Memory B cell (primary cell): ENCODE data around the gene SLC12A5.
"Not testable (repeated sequence)": the region's sequence is repeated elsewhere in the genome, so short reads cannot be mapped to it uniquely, and the experiment has no call there.

ENCODE experiments used
- ATAC-seq: fragments of 150-1000 bp; cut with Tn5 transposase; 2 replicates; pipeline ENCODE4 v1.10.0; 2021; ENCODE audit warnings: low read depth, mild to moderate bottlenecking, moderate library complexity
- DNase-seq, 2 donors: peaks; one replicate each; pipeline ENCODE4 v3.0.0; 2022; ENCODE audit warnings: low spot score in 2 of 2
- H3K27ac Mint-ChIP-seq: one replicate; pipeline ENCODE4 v1.8.0; 2022; ENCODE audit warnings: mild to moderate bottlenecking, moderate library complexity, mixed read lengths
- H3K27me3 Mint-ChIP-seq: one replicate; pipeline ENCODE4 v1.8.0; 2022; ENCODE audit warnings: mixed read lengths
- H3K36me3 Mint-ChIP-seq: one replicate; pipeline ENCODE4 v1.8.0; 2022; ENCODE audit warnings: mild to moderate bottlenecking, mixed read lengths
- H3K4me1 Mint-ChIP-seq: one replicate; pipeline ENCODE4 v1.8.0; 2022; ENCODE audit warnings: mixed read lengths
- H3K4me3 Mint-ChIP-seq: one replicate; pipeline ENCODE4 v1.8.0; 2022; ENCODE audit warnings: mild to moderate bottlenecking, moderate library complexity, mixed read lengths
- H3K9me3 Mint-ChIP-seq: one replicate; pipeline ENCODE4 v1.8.0; 2022; ENCODE audit warnings: mixed read lengths

The SLC12A5 gene

GRCh38 chr20:46028772-46029371 lies at the start of gene SLC12A5:
Gene SLC12A5 (plus strand): TSS chr20:46029215. CDS start chr20:46029345, 130 bp downstream.
- ATAC-seq (no peak), DNase-seq (no peak)
- no peaks in the 10 kb centered on the region for H3K36me3 Mint-ChIP-seq
- H3K4me1 Mint-ChIP-seq = no peaks in the 10 kb centered on the region
- no peak within 1 kb of the TSS for H3K4me3 Mint-ChIP-seq
- H3K27me3 Mint-ChIP-seq = peaks cover 30% of the 10 kb centered on the region
- no peaks in the 10 kb centered on the region for H3K9me3 Mint-ChIP-seq
- no peak within 1 kb of the TSS for H3K27ac Mint-ChIP-seq

DNA sequence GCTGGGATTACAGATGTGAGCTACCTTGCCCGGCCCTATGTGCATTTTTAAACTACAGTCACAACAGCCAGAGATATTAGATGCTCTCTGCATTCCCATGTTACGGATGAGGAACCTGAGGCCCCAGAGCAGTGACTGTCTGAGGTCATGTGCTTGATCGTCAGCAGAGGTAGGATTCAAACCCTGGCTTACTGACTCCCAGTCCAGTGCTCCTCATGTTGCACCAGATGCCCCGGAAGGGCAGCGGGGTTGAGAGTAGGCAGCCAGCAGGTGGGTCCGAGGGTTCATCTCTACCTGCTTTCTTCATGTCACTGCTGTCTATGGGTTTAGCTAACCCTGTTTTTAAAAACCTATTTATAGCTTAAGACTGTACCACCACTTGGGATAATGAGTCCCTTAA lies 47.8 kb upstream of the SLC12A5 start:
- no peaks in the 10 kb centered on the region for H3K9me3 Mint-ChIP-seq
- H3K4me1 Mint-ChIP-seq = no peaks in the 10 kb centered on the region
- no peak overlapping the region for H3K4me3 Mint-ChIP-seq
- peaks cover 3% of the 10 kb centered on the region for H3K27me3 Mint-ChIP-seq
- no peaks in the 10 kb centered on the region for H3K36me3 Mint-ChIP-seq
- DNase-seq (no peak), ATAC-seq (no peak)
- H3K27ac Mint-ChIP-seq = no peak overlapping the region

GRCh38 chr20:45983279-45983743 lies 45.7 kb upstream of the SLC12A5 start:
- Mint-ChIP-seq H3K4me1 (no peaks in the 10 kb centered on the region), H3K4me3 (no peak overlapping the region), H3K27me3 (peaks cover 5% of the 10 kb centered on the region), H3K36me3 (no peaks in the 10 kb centered on the region), H3K27ac (no peak overlapping the region), H3K9me3 (no peaks in the 10 kb centered on the region)
- ATAC-seq (no peak), DNase-seq (no peak)

DNA sequence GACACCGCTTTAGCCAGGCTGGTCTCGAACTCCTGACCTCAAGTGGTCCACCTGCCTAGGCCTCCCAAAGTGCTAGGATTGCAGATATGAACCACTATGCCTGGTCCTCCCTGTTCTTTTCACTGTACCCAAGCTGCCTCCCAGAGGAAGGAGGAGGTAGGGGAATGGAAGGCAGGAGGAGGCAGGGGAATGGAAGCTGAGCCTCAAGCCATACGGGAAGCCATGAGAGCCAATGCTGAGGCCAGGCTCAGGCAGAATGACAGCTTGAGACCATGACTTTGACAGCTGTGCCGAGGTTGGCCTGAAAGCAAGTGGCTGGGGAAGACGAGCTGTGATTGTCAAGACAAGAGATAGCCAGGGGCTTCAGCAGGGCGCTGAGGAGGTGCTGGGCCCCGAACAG lies 43.4 kb upstream of the SLC12A5 start:
- H3K27ac Mint-ChIP-seq = no peak overlapping the region
- no peaks in the 10 kb centered on the region for H3K9me3 Mint-ChIP-seq
- H3K36me3 Mint-ChIP-seq = no peaks in the 10 kb centered on the region
- no peak overlapping the region for H3K4me3 Mint-ChIP-seq
- no peak for DNase-seq
- peaks cover 5% of the 10 kb centered on the region for H3K27me3 Mint-ChIP-seq
- ATAC-seq = no peak
- H3K4me1 Mint-ChIP-seq = no peaks in the 10 kb centered on the region

GRCh38 chr20:45987108-45987780 lies 41.8 kb upstream of the SLC12A5 start:
- peak; percentile 72 to 78 for DNase-seq
- peak; percentile 96 for ATAC-seq

DNA sequence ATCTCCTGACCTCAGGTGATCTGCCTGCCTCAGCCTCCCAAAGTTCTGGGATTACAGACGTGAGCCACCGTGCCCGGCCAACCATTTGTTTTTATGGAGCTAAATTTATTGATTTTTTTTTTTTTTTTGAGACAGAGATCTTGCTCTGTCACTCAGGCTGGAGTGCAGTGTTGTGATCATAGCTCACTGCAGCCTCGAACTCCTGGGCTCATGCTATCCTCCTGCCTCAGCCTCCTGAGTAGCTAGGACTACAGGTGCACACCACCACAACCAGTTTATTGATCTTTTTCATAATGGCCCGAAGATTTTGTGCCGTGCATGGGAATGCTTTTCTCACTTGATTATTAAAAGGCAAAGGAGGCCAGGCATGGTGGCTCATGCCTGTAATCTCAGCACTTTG lies 40.2 kb upstream of the SLC12A5 start:
- H3K27ac Mint-ChIP-seq, H3K27me3 Mint-ChIP-seq, H3K36me3 Mint-ChIP-seq: not testable (repeated sequence)

More at GRCh38 chr20:45987108-45987780, 41.8 kb upstream of the SLC12A5 start:
- Mint-ChIP-seq H3K27ac (no peak overlapping the region), H3K9me3 (no peaks in the 10 kb centered on the region), H3K27me3 (peaks cover 5% of the 10 kb centered on the region), H3K4me1 (peaks cover 4% of the 10 kb centered on the region), H3K36me3 (no peaks in the 10 kb centered on the region), H3K4me3 (no peak overlapping the region)

DNA sequence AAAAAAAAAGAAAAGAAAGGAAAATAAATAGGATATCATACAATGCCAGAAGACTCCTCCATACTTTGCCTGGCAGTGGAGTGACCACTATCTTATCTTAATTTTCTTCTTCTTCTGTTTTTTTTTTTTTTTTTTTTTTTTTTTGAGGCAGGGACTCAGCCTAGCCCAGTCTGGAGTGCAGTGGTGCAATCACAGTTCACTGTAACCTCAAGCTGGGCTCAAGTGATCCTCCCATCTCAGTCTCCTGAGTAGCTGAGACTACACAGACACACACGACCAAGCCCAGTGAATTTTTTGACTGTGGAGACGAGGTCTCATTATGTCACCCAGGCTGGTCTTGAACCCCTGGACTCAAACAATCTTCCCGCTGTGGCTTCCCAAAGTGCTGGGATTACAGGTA lies 37.4 kb upstream of the SLC12A5 start:
- no peak overlapping the region for H3K4me3 Mint-ChIP-seq

More for the DNA sequence above, 40.2 kb upstream of the SLC12A5 start:
- not testable (repeated sequence) for H3K9me3 Mint-ChIP-seq, ATAC-seq, H3K4me3 Mint-ChIP-seq, DNase-seq, H3K4me1 Mint-ChIP-seq

GRCh38 chr20:45993197-45993951 lies 35.6 kb upstream of the SLC12A5 start:
- DNase-seq (no peak), ATAC-seq (no peak)
- peaks cover 13% of the 10 kb centered on the region for H3K27me3 Mint-ChIP-seq
- no peaks in the 10 kb centered on the region for H3K36me3 Mint-ChIP-seq
- H3K27ac Mint-ChIP-seq = no peak overlapping the region
- H3K9me3 Mint-ChIP-seq = no peaks in the 10 kb centered on the region
- no peak overlapping the region for H3K4me3 Mint-ChIP-seq
- peaks cover 15% of the 10 kb centered on the region for H3K4me1 Mint-ChIP-seq

More for the DNA sequence above, 37.4 kb upstream of the SLC12A5 start:
- no peaks in the 10 kb centered on the region for H3K9me3 Mint-ChIP-seq
- ATAC-seq (no peak), DNase-seq (no peak)
- no peak overlapping the region for H3K27ac Mint-ChIP-seq
- peaks cover 10% of the 10 kb centered on the region for H3K4me1 Mint-ChIP-seq
- no peaks in the 10 kb centered on the region for H3K36me3 Mint-ChIP-seq
- peaks cover 7% of the 10 kb centered on the region for H3K27me3 Mint-ChIP-seq

DNA sequence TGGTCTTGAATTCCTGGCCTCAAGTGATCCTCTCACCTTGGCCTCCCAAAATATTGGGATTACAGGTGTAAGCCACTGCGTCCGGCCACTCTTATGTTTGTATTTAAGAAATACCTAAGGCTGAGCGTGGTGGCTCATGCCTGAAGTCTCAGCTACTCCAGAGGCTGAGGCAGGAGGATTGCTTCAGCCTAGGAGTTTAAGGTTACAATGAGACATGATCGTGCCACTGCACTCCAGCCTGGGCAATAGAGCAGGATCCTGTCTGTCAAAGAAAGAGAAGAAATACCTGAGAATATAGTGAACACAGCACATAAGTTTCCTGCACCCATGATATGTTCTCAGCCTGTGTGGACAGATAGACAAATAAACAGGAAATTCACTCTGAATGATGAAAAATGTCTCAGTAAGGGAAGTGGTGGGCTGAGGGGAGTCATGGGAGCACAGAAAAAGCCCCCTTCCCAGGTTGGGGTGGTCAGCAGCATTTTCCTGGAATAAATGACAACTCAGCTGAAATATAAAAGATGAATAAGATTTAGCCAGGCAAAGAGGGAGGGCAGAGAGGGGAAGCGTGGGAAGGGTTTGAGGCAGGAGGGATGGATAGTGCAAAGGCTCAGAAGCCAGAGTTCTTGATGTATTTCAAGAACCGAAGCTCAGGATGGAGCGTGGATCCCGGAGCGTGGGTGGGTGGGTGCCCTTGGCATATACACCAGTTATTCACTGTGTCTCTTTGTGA lies 34.1 kb upstream of the SLC12A5 start:
- ATAC-seq (no peak), DNase-seq (no peak)
- H3K27ac Mint-ChIP-seq = no peak overlapping the region
- peaks cover 15% of the 10 kb centered on the region for H3K27me3 Mint-ChIP-seq
- H3K36me3 Mint-ChIP-seq = no peaks in the 10 kb centered on the region
- H3K9me3 Mint-ChIP-seq = no peaks in the 10 kb centered on the region
- H3K4me1 Mint-ChIP-seq = peaks cover 20% of the 10 kb centered on the region
- H3K4me3 Mint-ChIP-seq = no peak overlapping the region

GRCh38 chr20:45995495-45996097 lies 33.4 kb upstream of the SLC12A5 start:
- H3K4me3 Mint-ChIP-seq, H3K27ac Mint-ChIP-seq, H3K36me3 Mint-ChIP-seq, H3K9me3 Mint-ChIP-seq, DNase-seq, ATAC-seq: not testable (repeated sequence)
- H3K4me1 Mint-ChIP-seq = peaks cover 23% of the 10 kb centered on the region
- H3K27me3 Mint-ChIP-seq = peaks cover 15% of the 10 kb centered on the region

DNA sequence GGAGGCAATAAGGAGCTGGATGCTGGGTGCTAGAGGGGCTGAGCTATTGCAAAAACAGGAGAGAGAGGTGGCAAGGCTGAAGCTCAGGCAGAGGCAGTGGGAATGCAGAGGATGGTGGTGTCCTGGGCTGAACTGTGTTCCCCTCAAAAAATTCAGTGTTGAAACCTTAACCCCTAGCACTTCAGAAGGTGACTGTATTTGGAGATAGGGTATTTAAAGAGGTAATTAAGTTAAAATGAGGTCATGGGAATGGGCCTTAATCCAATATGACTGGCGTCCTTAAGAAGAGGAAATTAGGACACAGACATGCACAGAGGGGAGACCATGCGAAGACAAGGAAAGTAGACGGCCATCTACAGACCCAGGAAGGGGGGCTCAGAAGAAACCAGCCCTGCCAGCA lies 31.8 kb upstream of the SLC12A5 start:
- ATAC-seq (no peak), DNase-seq (no peak)
- Mint-ChIP-seq H3K27ac (no peak overlapping the region), H3K4me3 (no peak overlapping the region), H3K9me3 (no peaks in the 10 kb centered on the region), H3K4me1 (peaks cover 20% of the 10 kb centered on the region), H3K36me3 (no peaks in the 10 kb centered on the region), H3K27me3 (peaks cover 15% of the 10 kb centered on the region)

DNA sequence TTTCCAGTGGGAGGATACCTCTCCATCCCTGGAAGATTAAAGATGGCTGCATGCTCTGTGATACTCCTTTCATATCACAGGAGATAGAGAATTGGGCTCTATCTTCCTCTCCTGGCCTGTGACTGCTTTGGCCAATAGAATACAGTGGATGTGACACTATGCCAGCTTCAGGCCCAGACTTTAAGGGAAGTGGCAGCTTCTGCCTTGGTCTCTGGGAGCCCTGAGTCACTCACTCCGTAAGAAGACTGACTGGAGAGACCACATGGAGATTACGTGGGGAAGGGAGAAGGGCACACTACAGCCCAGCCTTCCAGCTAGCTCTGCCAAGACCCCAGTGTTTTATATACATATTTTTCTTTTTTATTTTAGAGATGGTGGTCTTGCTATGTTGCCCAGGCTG lies 30.7 kb upstream of the SLC12A5 start:
- Mint-ChIP-seq H3K9me3 (no peaks in the 10 kb centered on the region), H3K4me3 (no peak overlapping the region), H3K27me3 (peaks cover 15% of the 10 kb centered on the region), H3K27ac (no peak overlapping the region), H3K4me1 (peaks cover 19% of the 10 kb centered on the region), H3K36me3 (no peaks in the 10 kb centered on the region)
- no peak for DNase-seq
- ATAC-seq = no peak

DNA sequence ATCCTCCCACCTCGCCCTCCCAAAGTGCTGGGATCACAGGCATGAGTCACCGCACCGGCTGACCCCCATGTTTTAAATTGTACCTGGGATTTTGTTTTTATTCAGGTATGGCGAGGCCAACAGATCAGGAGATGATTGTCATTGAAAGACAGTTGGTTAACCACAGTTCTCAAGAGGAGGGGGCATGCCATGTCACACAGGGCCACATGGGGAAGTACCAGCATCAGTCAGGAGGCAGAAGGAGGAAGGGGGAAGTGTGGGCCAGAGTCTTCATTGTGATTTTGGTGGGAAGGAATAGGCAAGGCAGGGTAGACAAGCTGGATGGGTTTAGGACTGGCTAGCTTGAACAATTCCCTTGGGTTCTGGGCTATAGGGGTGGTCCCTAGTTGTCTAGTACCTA lies 30.3 kb upstream of the SLC12A5 start:
- Mint-ChIP-seq H3K9me3 (no peaks in the 10 kb centered on the region), H3K4me3 (no peak overlapping the region), H3K27ac (no peak overlapping the region), H3K27me3 (peaks cover 15% of the 10 kb centered on the region), H3K36me3 (no peaks in the 10 kb centered on the region), H3K4me1 (peaks cover 21% of the 10 kb centered on the region)
- ATAC-seq = peak; percentile 98
- no peak for DNase-seq
